Measurements from ENCODE around the gene RNF38. TPM values are rescaled to one million over a fixed set of nuclear protein-coding genes. Genes with fewer than 3 reads are reported as not detected.
"Not testable (repeated sequence)": the region's sequence is repeated elsewhere in the genome, so short reads cannot be mapped to it uniquely, and the experiment has no call there.

The RNF38 gene
- polyA plus RNA-seq, 1 donor: 24.4 TPM

- not testable (repeated sequence) for H3K4me3 ChIP-seq (ENCODE audit: low read length); H3K36me3 ChIP-seq (ENCODE audit: control insufficient read depth, insufficient read depth, low read length); H3K4me1 ChIP-seq (ENCODE audit: control insufficient read depth, insufficient read depth, low read length); H3K27me3 ChIP-seq (ENCODE audit: control insufficient read depth, insufficient read depth, low read length); H3K9me3 ChIP-seq (ENCODE audit: control insufficient read depth, low read depth, low read length); DNase-seq; H3K27ac ChIP-seq (ENCODE audit: low read length)
- WGBS (ENCODE audit: insufficient coverage, low lambda C conversion rate): 96% methylated on average over 4 of the region's 4 CpGs
Measured at GRCh38 chr9:36409076-36409475, 9.0 kb upstream of the RNF38 start.

GRCh38 chr9:36407122-36407723 is 7.2 kb upstream of the RNF38 start:
- H3K27me3 ChIP-seq (ENCODE audit: control insufficient read depth, insufficient read depth, low read length): no peaks in the 10 kb centered on the region
- no peaks in the 10 kb centered on the region for H3K9me3 ChIP-seq (ENCODE audit: control insufficient read depth, low read depth, low read length)
- DNase-seq: peak; percentile 68 to 76
- H3K36me3 ChIP-seq (ENCODE audit: control insufficient read depth, insufficient read depth, low read length): no peaks in the 10 kb centered on the region
- no peak overlapping the region for H3K4me3 ChIP-seq (ENCODE audit: low read length)
- 100% methylated on average over 1 of the region's 4 CpGs for WGBS (ENCODE audit: insufficient coverage, low lambda C conversion rate)
- peak overlapping the region; percentile 32 for H3K27ac ChIP-seq (ENCODE audit: low read length)
- no peaks in the 10 kb centered on the region for H3K4me1 ChIP-seq (ENCODE audit: control insufficient read depth, insufficient read depth, low read length)

- peak in 1 of 2 donors; percentile 10 for DNase-seq
- WGBS (ENCODE audit: insufficient coverage, low lambda C conversion rate): 88% methylated on average over 1 of the region's 3 CpGs
- Histone ChIP-seq H3K4me1 (ENCODE audit: control insufficient read depth, insufficient read depth, low read length) (peaks cover 8% of the 10 kb centered on the region), H3K9me3 (ENCODE audit: control insufficient read depth, low read depth, low read length) (no peaks in the 10 kb centered on the region), H3K27ac (ENCODE audit: low read length) (no peak overlapping the region), H3K4me3 (ENCODE audit: low read length) (no peak overlapping the region), H3K27me3 (ENCODE audit: control insufficient read depth, insufficient read depth, low read length) (no peaks in the 10 kb centered on the region), H3K36me3 (ENCODE audit: control insufficient read depth, insufficient read depth, low read length) (no peaks in the 10 kb centered on the region)
Measured at GRCh38 chr9:36402536-36402935, 2.5 kb upstream of the RNF38 start.

GRCh38 chr9:36401897-36402480 is 1.9 kb upstream of the RNF38 start:
- Histone ChIP-seq H3K36me3 (ENCODE audit: control insufficient read depth, insufficient read depth, low read length) (no peaks in the 10 kb centered on the region), H3K27ac (ENCODE audit: low read length) (peak overlapping the region; percentile 85), H3K4me1 (ENCODE audit: control insufficient read depth, insufficient read depth, low read length) (peaks cover 8% of the 10 kb centered on the region), H3K27me3 (ENCODE audit: control insufficient read depth, insufficient read depth, low read length) (no peaks in the 10 kb centered on the region), H3K9me3 (ENCODE audit: control insufficient read depth, low read depth, low read length) (no peaks in the 10 kb centered on the region), H3K4me3 (ENCODE audit: low read length) (no peak overlapping the region)
- WGBS (ENCODE audit: insufficient coverage, low lambda C conversion rate): no CpG with 5 or more reads among the region's 3 CpGs
- peak in 1 of 2 donors; percentile 33 for DNase-seq

GRCh38 chr9:36401164-36401740 is 1.2 kb upstream of the RNF38 start:
- H3K4me3 ChIP-seq (ENCODE audit: low read length): peak overlapping the region; percentile 86
- H3K9me3 ChIP-seq (ENCODE audit: control insufficient read depth, low read depth, low read length): no peaks in the 10 kb centered on the region
- H3K36me3 ChIP-seq (ENCODE audit: control insufficient read depth, insufficient read depth, low read length): no peaks in the 10 kb centered on the region
- 4% methylated on average over 3 of the region's 33 CpGs for WGBS (ENCODE audit: insufficient coverage, low lambda C conversion rate)
- H3K27me3 ChIP-seq (ENCODE audit: control insufficient read depth, insufficient read depth, low read length): no peaks in the 10 kb centered on the region
- H3K4me1 ChIP-seq (ENCODE audit: control insufficient read depth, insufficient read depth, low read length): peaks cover 8% of the 10 kb centered on the region
- DNase-seq: peak; percentile 74 to 88
- peak overlapping the region; percentile 85 for H3K27ac ChIP-seq (ENCODE audit: low read length)

- peaks cover 8% of the 10 kb centered on the region for H3K4me1 ChIP-seq (ENCODE audit: control insufficient read depth, insufficient read depth, low read length)
- H3K27ac ChIP-seq (ENCODE audit: low read length): peak overlapping the region; percentile 99
- H3K4me3 ChIP-seq (ENCODE audit: low read length): peak overlapping the region; percentile 86
- DNase-seq: peak; percentile 88 to 91
- WGBS (ENCODE audit: insufficient coverage, low lambda C conversion rate): no CpG with 5 or more reads among the region's 111 CpGs
- no peaks in the 10 kb centered on the region for H3K27me3 ChIP-seq (ENCODE audit: control insufficient read depth, insufficient read depth, low read length)
- no peaks in the 10 kb centered on the region for H3K9me3 ChIP-seq (ENCODE audit: control insufficient read depth, low read depth, low read length)
- H3K36me3 ChIP-seq (ENCODE audit: control insufficient read depth, insufficient read depth, low read length): no peaks in the 10 kb centered on the region
Measured at GRCh38 chr9:36400332-36401163, 479 bp upstream of the RNF38 start.

GRCh38 chr9:36398745-36399144 is 1.3 kb downstream of the RNF38 start:
- Histone ChIP-seq H3K4me3 (ENCODE audit: low read length) (no peak overlapping the region), H3K4me1 (ENCODE audit: control insufficient read depth, insufficient read depth, low read length) (peaks cover 8% of the 10 kb centered on the region), H3K27ac (ENCODE audit: low read length) (peak overlapping the region; percentile 99), H3K27me3 (ENCODE audit: control insufficient read depth, insufficient read depth, low read length) (no peaks in the 10 kb centered on the region), H3K9me3 (ENCODE audit: control insufficient read depth, low read depth, low read length) (no peaks in the 10 kb centered on the region), H3K36me3 (ENCODE audit: control insufficient read depth, insufficient read depth, low read length) (no peaks in the 10 kb centered on the region)
- DNase-seq: peak in 1 of 2 donors; percentile 25

GRCh38 chr9:36396985-36397384 is 3.1 kb downstream of the RNF38 start:
- H3K4me1 ChIP-seq (ENCODE audit: control insufficient read depth, insufficient read depth, low read length): peaks cover 7% of the 10 kb centered on the region
- H3K36me3 ChIP-seq (ENCODE audit: control insufficient read depth, insufficient read depth, low read length): no peaks in the 10 kb centered on the region
- H3K27me3 ChIP-seq (ENCODE audit: control insufficient read depth, insufficient read depth, low read length): no peaks in the 10 kb centered on the region
- 92% methylated on average over 2 of the region's 9 CpGs for WGBS (ENCODE audit: insufficient coverage, low lambda C conversion rate)
- H3K27ac ChIP-seq (ENCODE audit: low read length): no peak overlapping the region
- no peaks in the 10 kb centered on the region for H3K9me3 ChIP-seq (ENCODE audit: control insufficient read depth, low read depth, low read length)
- H3K4me3 ChIP-seq (ENCODE audit: low read length): no peak overlapping the region
- DNase-seq: no peak

GRCh38 chr9:36392489-36392888 is 7.6 kb downstream of the RNF38 start:
- Histone ChIP-seq H3K9me3 (ENCODE audit: control insufficient read depth, low read depth, low read length) (no peaks in the 10 kb centered on the region), H3K27ac (ENCODE audit: low read length) (no peak overlapping the region), H3K4me1 (ENCODE audit: control insufficient read depth, insufficient read depth, low read length) (no peaks in the 10 kb centered on the region), H3K4me3 (ENCODE audit: low read length) (no peak overlapping the region), H3K36me3 (ENCODE audit: control insufficient read depth, insufficient read depth, low read length) (peaks cover 4% of the 10 kb centered on the region), H3K27me3 (ENCODE audit: control insufficient read depth, insufficient read depth, low read length) (no peaks in the 10 kb centered on the region)
- WGBS (ENCODE audit: insufficient coverage, low lambda C conversion rate): no CpG with 5 or more reads among the region's 1 CpG
- no peak for DNase-seq

- WGBS (ENCODE audit: insufficient coverage, low lambda C conversion rate): 92% methylated on average over 1 of the region's 2 CpGs
- Histone ChIP-seq H3K4me1 (ENCODE audit: control insufficient read depth, insufficient read depth, low read length) (no peaks in the 10 kb centered on the region), H3K27ac (ENCODE audit: low read length) (no peak overlapping the region), H3K9me3 (ENCODE audit: control insufficient read depth, low read depth, low read length) (no peaks in the 10 kb centered on the region), H3K27me3 (ENCODE audit: control insufficient read depth, insufficient read depth, low read length) (no peaks in the 10 kb centered on the region), H3K36me3 (ENCODE audit: control insufficient read depth, insufficient read depth, low read length) (peaks cover 6% of the 10 kb centered on the region), H3K4me3 (ENCODE audit: low read length) (no peak overlapping the region)
- DNase-seq: no peak
Measured at GRCh38 chr9:36389590-36389989, 10.5 kb downstream of the RNF38 start.
